Activated CD4-positive, CD25-positive, alpha-beta regulatory T cell treated with anti-CD3 and anti-CD28 coated beads, Interleukin-2, amount 50 U/mL, for 16 hours (primary cell): Measurements from ENCODE around the gene CCNY.
A peak's percentile ranks its signal among the peaks of the same experiment; 100 is the strongest.
"Not testable (repeated sequence)": the region's sequence is repeated elsewhere in the genome, so short reads cannot be mapped to it uniquely, and the experiment has no call there.

Experiments used
- DNase-seq: peaks from one replicate; pipeline ENCODE4 v3.0.0-alpha.2; 2020; ENCODE audit warnings: low read depth, low spot score

Gene CCNY

GRCh38 chr10:35336084-35336831 is at the start of gene CCNY:
TSS of gene CCNY (plus strand) at chr10:35336509. CDS start at chr10:35337054, 545 bp downstream.
- DNase-seq: peak; percentile 52

- no peak for DNase-seq
These were observed 47.1 kb upstream of the CCNY start for GRCh38 chr10:35289198-35289597.

- no peak for DNase-seq
These were observed 41.8 kb upstream of the CCNY start for GRCh38 chr10:35294506-35294905.

GRCh38 chr10:35299016-35299415 is 37.3 kb upstream of the CCNY start:
- no peak for DNase-seq

GRCh38 chr10:35300063-35300699 is 36.1 kb upstream of the CCNY start:
- DNase-seq: no peak

- no peak for DNase-seq
These were observed 31.7 kb upstream of the CCNY start for GRCh38 chr10:35304649-35305048.

GRCh38 chr10:35306852-35307251 is 29.5 kb upstream of the CCNY start:
- DNase-seq: no peak

GRCh38 chr10:35307297-35307696 is 29.0 kb upstream of the CCNY start:
- DNase-seq: no peak

- DNase-seq: no peak
These were observed 27.5 kb upstream of the CCNY start for GRCh38 chr10:35308809-35309208.

- DNase-seq: not testable (repeated sequence)
These were observed 22.2 kb upstream of the CCNY start for GRCh38 chr10:35314142-35314541.

GRCh38 chr10:35315235-35315634 is 21.1 kb upstream of the CCNY start:
- not testable (repeated sequence) for DNase-seq

GRCh38 chr10:35316218-35316967 is 19.9 kb upstream of the CCNY start:
- DNase-seq: no peak

GRCh38 chr10:35318551-35318950 is 17.8 kb upstream of the CCNY start:
- DNase-seq: no peak

GRCh38 chr10:35320341-35320740 is 16.0 kb upstream of the CCNY start:
- no peak for DNase-seq

- no peak for DNase-seq
These were observed 13.7 kb upstream of the CCNY start for GRCh38 chr10:35322636-35323035.

- no peak for DNase-seq
These were observed 12.1 kb upstream of the CCNY start for GRCh38 chr10:35324196-35324595.

- no peak for DNase-seq
These were observed 9.7 kb upstream of the CCNY start for GRCh38 chr10:35326466-35327235.

GRCh38 chr10:35327790-35328403 is 8.4 kb upstream of the CCNY start:
- no peak for DNase-seq

GRCh38 chr10:35328404-35329037 is 7.8 kb upstream of the CCNY start:
- no peak for DNase-seq

- DNase-seq: no peak
These were observed 6.8 kb upstream of the CCNY start for GRCh38 chr10:35329520-35329919.
